MV-4-11 (cell line): ENCODE results near the gene RXRA.

Experiments
- DNase-seq: peaks from one replicate; lab custom pipeline; 2025; lab: John Stamatoyannopoulos, UW

RXRA gene

DNA sequence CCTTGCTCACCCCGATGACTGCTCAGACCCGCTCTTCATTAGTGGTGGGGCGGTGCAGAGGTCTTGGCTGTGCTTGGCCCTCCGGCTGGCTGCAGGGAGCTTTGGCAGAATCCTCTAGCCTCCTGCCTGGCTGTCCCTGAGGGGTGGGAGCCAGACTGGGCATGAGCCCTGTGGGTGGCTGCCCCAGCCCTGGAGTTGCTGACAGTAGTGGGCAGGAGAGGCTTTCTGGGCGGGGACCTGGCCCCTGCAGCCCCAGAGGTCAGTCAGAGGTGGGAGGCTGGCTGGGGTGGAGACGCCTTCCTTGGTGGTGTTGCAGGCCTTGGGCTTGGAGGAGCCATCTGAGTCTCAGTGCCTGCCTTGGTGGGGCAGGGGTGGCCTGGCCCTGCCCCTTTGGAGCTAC lies 146.0 kb downstream of the RXRA start:
- DNase-seq: no peak

DNA sequence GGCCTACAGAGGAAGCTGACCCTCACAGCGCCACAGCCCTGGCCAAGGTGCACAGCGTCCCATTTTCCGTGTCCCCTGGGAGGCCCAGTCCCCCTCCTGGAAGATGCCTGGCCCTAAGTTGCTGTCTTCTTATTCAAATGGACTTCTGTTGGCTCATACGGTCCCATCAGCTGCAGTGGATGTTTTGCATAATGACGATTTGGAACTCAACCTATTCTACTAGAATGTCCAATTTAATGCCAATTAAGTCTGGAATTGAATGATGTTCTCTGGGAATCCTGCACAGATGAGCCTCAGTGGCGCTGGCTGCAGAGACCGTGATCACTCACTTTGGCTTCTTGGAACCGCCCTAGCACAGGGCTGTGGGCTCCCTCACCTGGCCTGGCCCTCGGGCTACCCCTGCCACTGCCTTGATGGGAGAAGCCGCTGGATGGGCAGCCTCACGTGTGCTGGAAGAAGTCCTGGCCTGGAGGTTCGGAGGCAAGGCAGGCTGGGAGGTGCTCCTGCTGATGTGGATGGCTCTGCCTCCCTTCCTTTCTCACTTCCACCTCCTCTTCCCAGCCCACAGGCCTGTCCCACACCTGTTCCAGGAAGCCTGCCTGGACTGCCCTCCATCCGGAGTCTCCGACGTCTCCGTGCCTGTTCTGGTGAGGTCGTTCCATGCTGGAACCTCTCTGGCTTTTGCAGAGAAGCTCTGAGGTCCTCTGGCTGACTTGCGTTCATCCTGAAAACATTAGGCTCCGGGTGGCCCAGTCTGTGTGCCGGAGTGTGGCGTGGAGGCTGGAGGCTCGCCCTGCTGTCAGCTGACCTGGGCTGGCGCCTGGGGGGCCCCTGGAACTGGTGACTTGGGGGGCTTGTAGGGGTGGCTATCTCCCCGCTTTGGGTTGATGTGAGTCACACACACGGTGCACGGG lies 147.1 kb downstream of the RXRA start:
- DNase-seq: no peak

DNA sequence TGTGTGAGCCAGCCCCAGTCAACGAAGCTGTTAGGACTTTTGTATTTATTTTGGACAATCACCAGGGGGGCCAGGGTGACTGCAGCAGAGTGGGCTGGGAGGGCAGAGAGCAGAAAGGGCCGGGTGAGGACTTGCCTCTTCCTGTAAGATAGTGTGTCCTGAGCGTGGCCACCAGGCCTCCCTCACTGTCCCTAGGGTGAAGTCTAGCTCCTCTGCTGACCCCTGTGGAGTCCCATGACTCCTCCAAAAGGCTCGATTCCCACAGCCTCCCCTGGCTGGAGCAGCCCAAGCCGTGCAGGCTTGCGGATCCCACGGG lies 147.8 kb downstream of the RXRA start:
- no peak for DNase-seq

DNA sequence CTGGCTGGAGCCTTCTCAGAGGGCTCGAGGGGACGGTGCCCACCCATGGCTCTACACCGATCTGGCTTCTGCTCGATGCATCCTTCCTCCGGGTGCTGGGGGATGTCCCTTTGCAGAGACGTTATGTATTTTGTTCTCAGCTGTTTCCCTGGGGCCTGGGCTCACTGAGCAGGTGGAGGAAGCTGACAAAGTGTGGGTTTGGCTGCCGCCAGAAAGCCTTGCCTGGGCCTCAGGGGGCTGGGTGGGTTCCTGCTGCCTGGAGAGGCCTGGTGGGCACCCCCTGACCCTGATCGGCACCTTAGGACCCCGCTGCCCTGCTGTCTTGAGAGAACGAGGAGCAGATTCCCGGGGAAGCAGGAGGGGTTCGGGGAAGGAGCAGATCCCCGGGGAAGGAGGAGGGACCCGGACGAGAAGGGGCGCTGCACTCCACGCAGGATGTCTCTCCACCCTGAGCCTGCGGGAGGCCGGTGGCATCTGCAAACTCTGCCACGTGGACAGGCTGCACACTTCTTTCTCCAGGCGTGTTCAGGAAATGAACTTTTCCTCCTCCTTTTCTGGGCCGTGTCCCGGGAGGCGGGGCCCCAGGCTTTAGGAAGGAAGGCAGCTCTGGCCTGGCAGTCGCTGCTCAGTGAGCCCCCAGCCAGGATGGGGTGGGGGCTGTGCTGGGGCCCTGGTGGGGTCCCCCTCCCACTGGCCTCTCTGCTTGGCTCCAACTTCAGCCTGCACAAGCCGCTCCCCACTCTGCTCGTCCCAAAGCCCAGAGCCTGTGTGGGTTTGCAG lies 148.9 kb downstream of the RXRA start:
- no peak for DNase-seq

DNA sequence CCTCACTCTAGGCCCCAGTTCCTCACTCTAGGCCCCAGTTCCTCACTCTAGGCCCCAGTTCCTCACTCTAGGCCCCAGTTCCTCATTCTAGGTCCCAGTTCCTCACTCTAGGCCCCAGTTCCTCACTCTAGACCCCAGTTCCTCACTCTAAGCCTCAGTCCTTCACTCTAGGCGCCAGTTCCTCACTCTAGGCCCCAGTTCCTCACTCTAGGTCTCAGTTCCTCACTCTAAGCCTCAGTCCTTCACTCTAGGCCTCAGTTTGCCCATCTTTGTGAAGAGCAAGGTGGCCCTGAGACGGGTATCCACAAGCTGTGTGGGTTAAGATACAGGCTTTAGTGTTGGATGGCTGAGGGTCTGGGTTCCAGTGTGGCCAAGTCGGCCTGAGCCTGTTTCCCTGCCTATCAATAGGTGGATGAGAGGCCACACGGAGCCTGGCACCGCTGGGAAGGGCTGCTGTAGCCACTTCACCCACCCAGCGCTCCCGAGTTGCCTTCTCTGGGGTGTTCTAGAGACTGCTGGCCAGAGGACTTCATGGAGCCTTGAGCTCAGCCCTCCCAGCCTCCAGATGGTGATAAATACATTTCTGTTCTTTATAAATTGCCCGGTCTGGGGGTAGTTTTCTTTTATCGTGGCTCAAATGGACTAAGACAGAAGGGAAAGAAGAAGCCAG lies 150.2 kb downstream of the RXRA start:
- peak; percentile 63 for DNase-seq

DNA sequence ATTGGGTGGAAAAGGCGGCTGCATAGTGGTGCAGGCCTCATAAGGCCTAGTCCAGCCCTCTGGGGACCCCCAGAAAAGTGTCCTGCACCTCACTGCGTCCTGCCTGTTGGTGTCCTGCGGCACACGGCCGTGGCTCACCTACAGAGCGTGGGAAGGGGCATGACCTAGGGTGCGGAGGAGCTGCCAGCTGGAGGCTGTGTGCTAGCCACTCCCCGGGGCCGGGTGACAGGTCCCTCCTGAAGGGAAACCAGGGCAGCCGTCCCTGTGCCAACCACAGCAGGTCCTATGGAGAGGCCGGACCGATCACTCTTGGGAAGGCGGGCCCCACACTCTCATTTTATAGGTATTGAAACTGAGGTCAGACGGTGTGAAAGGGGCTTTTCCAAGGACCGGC lies 150.7 kb downstream of the RXRA start:
- no peak for DNase-seq

DNA sequence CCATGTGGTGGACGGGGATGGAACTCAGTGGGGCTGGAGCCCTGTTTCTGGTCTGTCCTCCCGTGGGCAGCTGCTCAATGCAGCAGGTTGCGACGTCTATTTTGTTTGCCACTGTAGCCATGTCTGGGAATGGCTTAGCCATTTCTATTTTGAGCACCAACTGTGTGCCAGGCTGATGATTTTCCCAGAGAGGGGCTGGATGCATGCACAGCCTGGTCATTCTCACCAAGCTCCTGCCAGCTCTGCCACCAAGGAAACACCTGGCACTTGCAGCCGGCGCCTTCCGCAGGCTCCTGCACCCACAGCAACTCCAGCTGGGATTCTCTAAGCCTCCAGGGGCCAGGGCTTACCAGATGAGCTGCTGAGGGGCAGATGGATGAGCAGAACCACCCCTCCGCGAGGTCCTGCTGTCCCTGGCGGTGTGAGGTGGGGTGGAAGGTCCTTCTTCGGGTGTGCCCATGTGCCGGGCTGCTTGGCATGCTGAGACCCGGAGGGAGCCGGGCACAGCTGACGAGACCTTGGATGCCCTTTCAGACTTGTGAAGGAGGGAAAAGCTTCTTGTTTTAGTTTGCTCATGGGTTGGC lies 151.2 kb downstream of the RXRA start:
- DNase-seq: no peak

DNA sequence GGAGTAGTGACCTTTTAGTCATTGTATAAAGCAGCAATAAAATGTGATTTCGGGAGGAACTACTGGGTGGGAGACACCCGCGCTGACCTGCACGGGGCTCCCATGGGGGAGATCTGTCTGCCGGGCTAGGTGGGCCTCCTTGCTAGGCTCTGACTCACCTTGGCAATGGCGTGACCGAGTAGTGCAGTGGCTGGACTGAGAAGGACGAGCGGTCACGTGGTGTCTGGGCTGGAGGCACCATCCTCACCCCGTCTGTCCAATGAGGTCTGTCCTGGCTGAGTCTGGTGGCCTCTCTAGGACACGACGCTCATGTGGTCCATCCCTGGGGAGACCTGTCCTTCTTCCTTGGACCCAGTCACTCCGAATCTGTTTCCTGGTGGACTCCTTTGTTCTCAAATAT lies 151.7 kb downstream of the RXRA start:
- no peak for DNase-seq

DNA sequence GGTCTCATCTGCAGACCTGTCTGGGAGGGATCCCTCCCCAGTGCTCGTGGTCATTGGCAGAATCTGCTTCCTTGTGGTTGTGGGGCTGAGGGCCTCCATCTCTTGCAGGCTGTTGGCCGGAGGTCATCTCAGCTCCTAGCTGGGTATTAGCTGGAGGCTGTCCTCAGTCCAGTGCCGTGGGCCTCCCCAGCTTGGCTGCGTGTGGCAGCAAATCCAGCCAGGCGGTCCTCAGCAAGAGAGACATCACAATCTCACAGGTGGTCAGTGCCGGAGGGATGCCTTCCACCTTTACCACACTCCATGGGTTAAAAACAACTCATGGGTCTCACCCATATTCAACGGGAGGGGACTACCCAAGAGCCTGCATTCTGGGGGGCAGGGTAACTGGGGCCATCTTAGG lies 155.5 kb downstream of the RXRA start:
- DNase-seq: no peak

DNA sequence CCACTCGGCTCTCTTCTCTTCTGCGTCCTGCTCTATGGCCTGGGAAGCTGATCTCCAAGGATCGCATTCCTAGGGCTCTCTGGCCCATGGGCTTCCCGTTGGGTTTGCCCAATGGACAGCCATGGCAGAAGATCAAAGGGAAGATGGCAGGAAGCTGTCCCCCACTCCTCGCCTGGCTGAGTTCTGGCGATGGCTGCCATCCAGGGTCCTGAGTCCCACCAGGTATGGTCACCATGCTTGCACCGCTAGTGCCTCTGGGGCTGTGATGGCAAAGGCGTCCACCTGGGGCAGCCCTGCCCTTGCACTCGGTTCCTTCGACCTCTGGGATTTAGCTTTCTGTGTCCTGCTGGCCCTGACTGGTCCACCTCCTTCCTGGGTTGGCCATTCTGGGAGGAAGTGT lies 156.0 kb downstream of the RXRA start:
- no peak for DNase-seq

DNA sequence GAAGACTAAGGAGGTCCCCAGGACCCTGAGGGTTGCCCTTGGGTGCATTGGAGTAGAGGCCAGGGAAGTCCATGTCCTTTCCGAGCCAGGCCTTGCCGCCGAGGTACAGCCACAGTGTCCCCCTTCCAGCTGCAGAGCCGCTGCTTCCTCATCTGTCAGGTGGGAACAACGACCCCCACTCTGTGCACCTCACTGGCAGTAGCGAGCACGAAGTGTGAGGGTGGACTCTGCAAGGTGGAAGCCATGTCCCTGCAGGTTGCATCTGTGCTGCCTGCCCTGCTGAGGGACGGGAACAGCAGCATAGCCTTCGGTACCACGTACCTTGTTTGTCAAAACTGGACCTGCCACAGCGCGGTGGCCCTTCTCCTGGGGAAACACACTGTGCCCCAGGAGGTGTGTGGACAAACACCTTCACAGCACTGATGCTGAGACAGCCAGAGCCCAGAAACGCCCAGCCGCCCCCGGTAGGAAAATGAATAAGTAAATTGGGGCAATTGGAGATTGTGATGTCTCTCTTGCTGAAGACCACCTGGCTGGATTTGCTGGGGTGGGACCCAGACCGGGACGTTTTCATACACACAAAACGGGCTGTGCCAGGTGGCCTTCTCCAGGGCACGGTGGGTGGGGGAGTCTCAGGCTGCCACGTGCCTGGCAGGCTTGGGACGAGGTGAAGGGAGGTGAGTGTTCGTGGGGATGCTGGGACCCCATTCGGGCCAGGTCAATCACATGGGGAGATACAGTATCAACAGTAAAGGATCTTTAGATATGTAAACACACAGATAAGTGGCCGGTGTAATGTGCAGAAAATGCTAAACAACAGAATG lies 157.3 kb downstream of the RXRA start:
- DNase-seq: no peak

DNA sequence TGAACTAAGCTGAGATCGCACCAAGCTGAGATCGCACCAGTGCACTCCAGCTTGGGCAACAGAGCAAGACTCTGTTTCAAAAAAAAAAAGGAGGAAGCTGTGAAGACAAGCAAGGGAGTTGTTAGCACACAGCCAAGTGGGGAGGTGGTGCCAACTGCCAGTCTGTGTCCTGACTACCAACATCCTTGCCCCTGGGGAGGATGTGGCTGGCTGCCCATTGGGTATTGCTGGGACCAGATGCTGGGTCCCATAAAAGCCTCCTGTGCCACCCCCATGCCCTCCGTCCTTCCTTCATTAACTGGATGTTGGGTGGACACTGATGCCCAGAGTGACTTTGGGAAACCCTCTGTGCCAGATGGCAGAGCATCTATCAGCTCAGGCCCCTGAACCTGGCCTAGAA lies 158.2 kb downstream of the RXRA start:
- DNase-seq: peak; percentile 35

DNA sequence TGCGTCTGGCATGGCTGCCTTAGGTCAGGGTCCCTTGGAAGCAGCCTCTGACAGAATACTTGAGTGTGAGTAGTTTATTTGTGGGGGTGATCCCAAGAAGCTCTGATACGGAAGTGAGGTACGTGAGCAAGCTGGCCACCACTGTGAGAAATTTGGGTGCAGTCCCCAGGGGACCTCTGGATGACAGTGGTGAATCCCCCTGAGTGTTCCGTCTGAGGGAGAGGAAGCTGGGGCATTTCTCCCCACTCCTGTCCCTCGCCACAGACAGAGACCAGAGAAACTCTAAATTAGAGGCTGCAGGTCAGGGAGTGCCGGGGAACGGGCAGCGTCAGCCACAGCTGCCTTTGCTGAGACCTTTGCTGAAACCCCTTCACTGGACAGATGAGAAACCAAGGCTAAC lies 159.4 kb downstream of the RXRA start:
- DNase-seq: no peak

DNA sequence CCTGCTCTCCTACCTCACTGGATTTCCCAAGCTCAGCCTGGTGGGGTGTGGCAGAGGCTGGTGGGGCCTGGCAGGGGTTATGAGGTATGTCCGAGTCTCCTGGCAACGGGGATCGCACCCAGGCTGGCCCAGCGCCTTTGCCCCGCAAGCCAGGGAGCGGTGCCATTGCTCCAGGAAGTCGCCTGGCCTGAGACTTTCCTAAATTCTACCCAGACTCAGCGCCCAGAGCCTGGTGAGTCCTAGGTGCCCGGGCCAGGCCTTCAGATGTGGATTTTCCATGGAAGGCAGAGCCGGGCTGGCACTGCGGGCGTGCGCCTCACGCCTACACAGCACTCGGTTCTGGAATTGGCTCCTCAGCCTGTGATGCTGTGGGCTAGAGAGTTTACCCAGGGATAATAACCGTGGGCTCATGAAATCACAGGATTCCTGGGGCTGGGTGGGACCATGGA lies 159.9 kb downstream of the RXRA start:
- no peak for DNase-seq

DNA sequence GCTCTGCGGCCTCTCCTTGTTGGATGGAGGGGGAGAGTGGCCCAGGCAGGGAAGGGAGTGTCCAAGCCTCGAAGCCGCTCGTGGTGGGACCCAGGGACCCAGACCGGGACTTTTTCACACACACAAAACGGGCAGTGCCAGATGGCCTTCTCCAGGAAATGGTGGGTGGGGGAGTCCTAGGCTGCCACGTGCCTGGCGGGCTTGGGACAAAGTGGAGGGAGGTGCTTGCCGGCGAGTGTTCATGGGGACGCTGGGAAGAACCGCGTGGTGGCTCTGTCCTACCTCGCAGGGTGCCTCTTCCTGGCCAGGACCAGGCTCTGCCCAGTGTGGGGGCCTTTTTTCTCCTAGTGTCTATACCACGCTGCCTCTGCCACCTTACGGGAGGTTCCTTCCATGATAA lies 160.3 kb downstream of the RXRA start:
- DNase-seq: no peak
